Fibroblast of lung (primary cell): ENCODE results near the gene AKR1C3.

ENCODE experiments used
- EZH2 ChIP-seq: IDR thresholded peaks from 2 replicates; pipeline ENCODE4 v1.5.1; 2012; ENCODE audit warnings: low read length, control low read depth, mild to moderate bottlenecking; ENCODE audit errors: missing control alignments
- TF ChIP-seq, protein P1 (sequence below), 2 donors: IDR thresholded peaks in 1 of 2; conservative IDR thresholded peaks in 1 of 2; 1 replicate in 1 of 2; 2 replicates in 1 of 2; pipeline ENCODE4 v1.5.1; 2011 to 2012; ENCODE audit warnings: low read length in 2 of 2, control low read depth in 1 of 2, inconsistent platforms in 1 of 2, low read depth in 1 of 2, mild to moderate bottlenecking in 1 of 2

DNA sequence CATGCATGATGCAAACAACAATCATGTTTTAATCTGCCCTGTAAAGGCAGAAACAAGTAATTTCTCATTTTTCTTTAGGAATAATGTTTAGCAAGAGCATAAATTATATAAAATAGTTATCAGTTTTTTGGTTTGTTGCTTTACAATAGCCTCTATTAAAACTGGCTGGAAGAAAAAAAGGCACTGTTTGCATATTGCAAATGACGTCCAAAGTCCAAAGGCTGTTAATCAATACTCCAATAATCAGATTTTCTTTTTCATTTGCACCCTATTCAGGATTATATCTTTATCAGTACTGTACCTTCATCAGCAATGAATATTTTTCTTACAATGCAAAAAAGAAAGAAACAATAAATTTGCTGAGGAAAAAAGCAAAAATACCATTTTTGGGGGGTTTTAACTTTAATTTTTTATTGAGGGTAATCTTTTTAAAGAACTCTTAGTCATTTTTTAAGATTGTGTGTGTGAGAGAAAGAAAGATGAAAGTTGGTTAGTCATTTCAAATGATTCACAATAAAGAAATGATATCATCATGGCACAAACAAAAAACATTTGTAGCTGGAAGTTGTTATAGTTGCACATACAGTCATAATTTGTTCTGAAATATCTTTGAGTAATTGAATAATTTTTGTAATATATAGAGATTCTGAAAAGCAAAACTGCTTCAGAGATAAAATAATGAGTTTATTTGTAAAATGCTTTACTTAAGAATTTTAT is 46.1 kb upstream of the AKR1C3 start:
- TF ChIP-seq, protein P1, sequence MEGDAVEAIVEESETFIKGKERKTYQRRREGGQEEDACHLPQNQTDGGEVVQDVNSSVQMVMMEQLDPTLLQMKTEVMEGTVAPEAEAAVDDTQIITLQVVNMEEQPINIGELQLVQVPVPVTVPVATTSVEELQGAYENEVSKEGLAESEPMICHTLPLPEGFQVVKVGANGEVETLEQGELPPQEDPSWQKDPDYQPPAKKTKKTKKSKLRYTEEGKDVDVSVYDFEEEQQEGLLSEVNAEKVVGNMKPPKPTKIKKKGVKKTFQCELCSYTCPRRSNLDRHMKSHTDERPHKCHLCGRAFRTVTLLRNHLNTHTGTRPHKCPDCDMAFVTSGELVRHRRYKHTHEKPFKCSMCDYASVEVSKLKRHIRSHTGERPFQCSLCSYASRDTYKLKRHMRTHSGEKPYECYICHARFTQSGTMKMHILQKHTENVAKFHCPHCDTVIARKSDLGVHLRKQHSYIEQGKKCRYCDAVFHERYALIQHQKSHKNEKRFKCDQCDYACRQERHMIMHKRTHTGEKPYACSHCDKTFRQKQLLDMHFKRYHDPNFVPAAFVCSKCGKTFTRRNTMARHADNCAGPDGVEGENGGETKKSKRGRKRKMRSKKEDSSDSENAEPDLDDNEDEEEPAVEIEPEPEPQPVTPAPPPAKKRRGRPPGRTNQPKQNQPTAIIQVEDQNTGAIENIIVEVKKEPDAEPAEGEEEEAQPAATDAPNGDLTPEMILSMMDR (conservative IDR thresholded peaks at IDR 0.05 in 1 of 2, IDR thresholded peaks at IDR 0.05 in 1 of 2; ENCODE audit: low read depth in 1 of 2, low read length in 2 of 2) = no peak
- no peak for TF ChIP-seq EZH2
